Vagina (tissue), 2 donors: Measurements from ENCODE around the gene EXO1. TPM values are rescaled to one million over a fixed set of nuclear protein-coding genes. Genes with fewer than 3 reads are reported as not detected.

Experiments used
- DNase-seq, 2 donors: peaks; one replicate each; pipeline ENCODE4 v3.0.0-alpha.2; 2017; ENCODE audit errors: extremely low spot score in 2 of 2
- H3K27ac ChIP-seq: fragments of 200-600 bp; sonication (generic); one replicate; pipeline ENCODE4 v1.5.1; 2019
- H3K27me3 ChIP-seq: fragments of 200-600 bp; sonication (generic); one replicate; pipeline ENCODE4 v1.5.1; 2019
- H3K36me3 ChIP-seq, 2 donors: fragments of 200-600 bp; sonication (generic); one replicate each; pipeline ENCODE4 v1.5.1; 2017 to 2019
- H3K4me1 ChIP-seq: fragments of 200-600 bp; sonication (generic); one replicate; pipeline ENCODE4 v1.5.1; 2019
- H3K4me3 ChIP-seq, 2 donors: fragments of 200-600 bp; sonication (generic); 1 replicate in 1 of 2; 2 replicates in 1 of 2; pipeline ENCODE4 v1.5.1; 2016 to 2019
- H3K9me3 ChIP-seq: fragments of 200-600 bp; sonication (generic); one replicate; pipeline ENCODE4 v1.5.1; 2019
- CTCF ChIP-seq, 3 experiments: fragments of 450-650 bp in 2 of 3; fragments of 200-600 bp in 1 of 3; sonication (generic) in 1 of 3; IDR thresholded peaks; one replicate each; pipeline ENCODE4 v1.5.1; 2017 to 2019; ENCODE audit warnings: antibody characterized with exemption in 3 of 3, mild to moderate bottlenecking in 2 of 3, moderate library complexity in 2 of 3
- POLR2A ChIP-seq, 2 donors: fragments of 450-650 bp; IDR thresholded peaks; one replicate each; pipeline ENCODE4 v1.6.1; 2017; ENCODE audit warnings: antibody characterized with exemption in 2 of 2, mild to moderate bottlenecking in 2 of 2, moderate library complexity in 2 of 2
- POLR2AphosphoS5 ChIP-seq, 2 donors: sonication (generic); formaldehyde crosslinking; IDR thresholded peaks; one replicate each; pipeline ENCODE4 v1.9.0; 2017; ENCODE audit warnings: antibody characterized with exemption in 2 of 2, mild to moderate bottlenecking in 2 of 2, low read depth in 1 of 2; ENCODE audit not compliant: insufficient read depth in 1 of 2
- intact Hi-C: fragments of 100-400 bp; cut with DNase I; formaldehyde crosslinking; loops from one replicate; pipeline ENCODE4 v1.15.1; 2023
- total RNA-seq: library from RNA; depleted of rRNA; stranded (reverse); fragments of >200 nt; gene quantifications from one replicate; pipeline ENCODE4 v1.2.3, GENCODE V29; 2016

Gene EXO1
- total RNA-seq, 1 donor from 2014 or later = 10.6 TPM

- H3K9me3 ChIP-seq = no peaks in the 10 kb centered on the region
- intact Hi-C loops = no loop called here
- TF ChIP-seq POLR2AphosphoS5 (IDR thresholded peaks at IDR 0.05; ENCODE audit: insufficient read depth in 1 of 2, low read depth in 1 of 2) = no peak
- TF ChIP-seq POLR2A (IDR thresholded peaks at IDR 0.05) = no peak
- TF ChIP-seq CTCF (IDR thresholded peaks at IDR 0.05) = no peak
Observed at GRCh38 chr1:241839369-241839979, 8.5 kb upstream of the EXO1 start.

GRCh38 chr1:241840164-241840563 lies 7.8 kb upstream of the EXO1 start:
- DNase-seq = no peak
- H3K4me3 ChIP-seq = no peak overlapping the region
- no peaks in the 10 kb centered on the region for H3K27me3 ChIP-seq
- no peak overlapping the region for H3K27ac ChIP-seq
- H3K4me1 ChIP-seq = no peaks in the 10 kb centered on the region
- H3K36me3 ChIP-seq = no peaks in the 10 kb centered on the region
- intact Hi-C loops = loop anchor here (10.0 kb wide), 1 partner anchor 225 kb away; no protein-coding TSS in a partner anchor
- TF ChIP-seq POLR2AphosphoS5 (IDR thresholded peaks at IDR 0.05; ENCODE audit: insufficient read depth in 1 of 2, low read depth in 1 of 2) (no peak), CTCF (IDR thresholded peaks at IDR 0.05) (no peak), POLR2A (IDR thresholded peaks at IDR 0.05) (no peak)
- H3K9me3 ChIP-seq = no peaks in the 10 kb centered on the region

More at GRCh38 chr1:241839369-241839979, 8.5 kb upstream of the EXO1 start:
- Histone ChIP-seq H3K27ac (no peak overlapping the region), H3K4me1 (no peaks in the 10 kb centered on the region), H3K27me3 (no peaks in the 10 kb centered on the region), H3K36me3 (no peaks in the 10 kb centered on the region), H3K4me3 (no peak overlapping the region)
- DNase-seq = no peak

GRCh38 chr1:241841691-241842090 lies 6.3 kb upstream of the EXO1 start:
- intact Hi-C loops = loop anchor here (10.0 kb wide), 1 partner anchor 227 kb away; no protein-coding TSS in a partner anchor

GRCh38 chr1:241842565-241842964 lies 5.4 kb upstream of the EXO1 start:
- peaks cover 6% of the 10 kb centered on the region for H3K4me1 ChIP-seq
- DNase-seq = no peak
- TF ChIP-seq CTCF (IDR thresholded peaks at IDR 0.05) (no peak), POLR2AphosphoS5 (IDR thresholded peaks at IDR 0.05; ENCODE audit: insufficient read depth in 1 of 2, low read depth in 1 of 2) (no peak), POLR2A (IDR thresholded peaks at IDR 0.05) (no peak)
- no peak overlapping the region for H3K27ac ChIP-seq
- H3K9me3 ChIP-seq = no peaks in the 10 kb centered on the region
- no peaks in the 10 kb centered on the region for H3K36me3 ChIP-seq
- H3K27me3 ChIP-seq = no peaks in the 10 kb centered on the region
- intact Hi-C loops = loop anchor here (10.0 kb wide), 1 partner anchor 228 kb away; no protein-coding TSS in a partner anchor
- no peak overlapping the region for H3K4me3 ChIP-seq

More at GRCh38 chr1:241841691-241842090, 6.3 kb upstream of the EXO1 start:
- no peaks in the 10 kb centered on the region for H3K27me3 ChIP-seq
- H3K9me3 ChIP-seq = no peaks in the 10 kb centered on the region
- TF ChIP-seq POLR2AphosphoS5 (IDR thresholded peaks at IDR 0.05; ENCODE audit: insufficient read depth in 1 of 2, low read depth in 1 of 2) = no peak
- no peak for TF ChIP-seq POLR2A (IDR thresholded peaks at IDR 0.05)
- no peak for TF ChIP-seq CTCF (IDR thresholded peaks at IDR 0.05)
- no peak overlapping the region for H3K4me3 ChIP-seq
- no peak overlapping the region for H3K27ac ChIP-seq
- no peaks in the 10 kb centered on the region for H3K4me1 ChIP-seq
- no peak for DNase-seq
- no peaks in the 10 kb centered on the region for H3K36me3 ChIP-seq

GRCh38 chr1:241844593-241844992 lies 3.4 kb upstream of the EXO1 start:
- Histone ChIP-seq H3K4me3 (no peak overlapping the region), H3K27ac (no peak overlapping the region), H3K4me1 (peaks cover 13% of the 10 kb centered on the region), H3K36me3 (no peaks in the 10 kb centered on the region), H3K9me3 (no peaks in the 10 kb centered on the region), H3K27me3 (no peaks in the 10 kb centered on the region)
- DNase-seq = no peak
- intact Hi-C loops = loop anchor here (10.0 kb wide), 1 partner anchor 230 kb away; no protein-coding TSS in a partner anchor
- TF ChIP-seq CTCF (IDR thresholded peaks at IDR 0.05) (no peak), POLR2A (IDR thresholded peaks at IDR 0.05) (no peak), POLR2AphosphoS5 (IDR thresholded peaks at IDR 0.05; ENCODE audit: insufficient read depth in 1 of 2, low read depth in 1 of 2) (no peak)
